GM19351 (cell line): ENCODE results near the gene TBCB.
"Not testable (repeated sequence)": the region's sequence is repeated elsewhere in the genome, so short reads cannot be mapped to it uniquely, and the experiment has no call there.

Source experiments
- ATAC-seq: cut with Tn5 transposase; IDR thresholded peaks from one replicate; pipeline ENCODE4 v1.9.1; 2021; ENCODE audit warnings: mild to moderate bottlenecking, moderate library complexity; ENCODE audit not compliant: unreplicated experiment

The TBCB gene

GRCh38 chr19:36163813-36164212 is 48.5 kb downstream of the TBCB start:
- no peak for ATAC-seq

DNA sequence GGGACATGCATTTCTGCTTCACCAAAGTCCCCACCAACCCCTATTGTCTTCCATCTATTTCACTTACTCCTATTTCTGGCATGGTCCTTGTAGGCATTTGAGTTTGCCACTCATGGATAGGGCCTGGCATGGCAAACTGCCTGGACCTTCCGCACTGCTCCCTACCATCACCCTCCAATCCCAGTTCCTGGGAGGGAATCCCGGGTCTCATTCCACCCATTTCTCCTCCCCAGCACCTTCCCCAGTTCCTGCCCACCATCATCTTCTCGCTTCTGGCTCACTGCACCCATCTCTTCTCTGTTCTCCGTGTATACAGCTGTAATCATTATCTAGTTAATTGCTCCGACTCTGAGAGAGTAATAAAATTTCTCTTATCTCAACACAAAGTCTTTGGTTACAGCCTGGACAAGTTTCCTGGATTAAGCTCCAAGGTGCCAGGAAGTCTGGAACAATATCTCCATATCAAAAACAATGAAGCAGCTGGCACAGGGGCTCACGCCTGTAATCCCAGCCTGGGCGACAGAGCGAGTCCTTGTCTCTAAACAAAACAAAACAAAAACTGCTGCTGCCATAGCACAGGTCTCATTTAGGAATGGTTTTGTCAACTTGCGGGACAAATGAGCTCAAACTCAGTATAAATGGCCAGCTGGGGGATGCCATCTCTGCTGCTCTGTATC is 54.0 kb downstream of the TBCB start:
- no peak for ATAC-seq

- ATAC-seq, result no peak
Measured at GRCh38 chr19:36172852-36173251, 57.6 kb downstream of the TBCB start.

- ATAC-seq, result not testable (repeated sequence)
Measured at GRCh38 chr19:36173846-36174245, 58.6 kb downstream of the TBCB start.
